ENCODE measurements around the gene RHPN2. TPM values are rescaled to one million over a fixed set of nuclear protein-coding genes. Genes with fewer than 3 reads are reported as not detected.
"Not testable (repeated sequence)": the region's sequence is repeated elsewhere in the genome, so short reads cannot be mapped to it uniquely, and the experiment has no call there.

The RHPN2 gene
- total RNA-seq, 1 donor from 2014 or later: 18.4 TPM

DNA sequence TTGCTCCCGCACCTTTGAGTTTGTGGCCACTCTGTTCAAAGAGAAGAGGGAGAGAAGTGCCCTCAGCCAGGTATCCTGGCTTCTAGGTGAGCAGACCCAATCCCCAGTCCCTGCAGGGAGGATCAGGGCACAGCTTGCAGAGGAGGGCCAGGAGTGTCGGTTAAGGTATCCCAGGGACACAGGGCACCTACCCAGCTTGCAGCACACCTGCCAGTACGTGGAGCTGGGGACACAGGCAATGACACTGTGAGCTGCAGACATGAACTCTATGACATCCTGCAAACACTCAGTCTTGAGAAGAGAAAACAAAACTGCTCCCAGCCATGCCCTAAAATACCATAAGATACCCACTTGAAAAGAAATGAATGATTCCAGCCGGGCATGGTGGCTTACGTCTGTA is 38.1 kb downstream of the RHPN2 start:
- DNase-seq (ENCODE audit: low spot score): not testable (repeated sequence)

DNA sequence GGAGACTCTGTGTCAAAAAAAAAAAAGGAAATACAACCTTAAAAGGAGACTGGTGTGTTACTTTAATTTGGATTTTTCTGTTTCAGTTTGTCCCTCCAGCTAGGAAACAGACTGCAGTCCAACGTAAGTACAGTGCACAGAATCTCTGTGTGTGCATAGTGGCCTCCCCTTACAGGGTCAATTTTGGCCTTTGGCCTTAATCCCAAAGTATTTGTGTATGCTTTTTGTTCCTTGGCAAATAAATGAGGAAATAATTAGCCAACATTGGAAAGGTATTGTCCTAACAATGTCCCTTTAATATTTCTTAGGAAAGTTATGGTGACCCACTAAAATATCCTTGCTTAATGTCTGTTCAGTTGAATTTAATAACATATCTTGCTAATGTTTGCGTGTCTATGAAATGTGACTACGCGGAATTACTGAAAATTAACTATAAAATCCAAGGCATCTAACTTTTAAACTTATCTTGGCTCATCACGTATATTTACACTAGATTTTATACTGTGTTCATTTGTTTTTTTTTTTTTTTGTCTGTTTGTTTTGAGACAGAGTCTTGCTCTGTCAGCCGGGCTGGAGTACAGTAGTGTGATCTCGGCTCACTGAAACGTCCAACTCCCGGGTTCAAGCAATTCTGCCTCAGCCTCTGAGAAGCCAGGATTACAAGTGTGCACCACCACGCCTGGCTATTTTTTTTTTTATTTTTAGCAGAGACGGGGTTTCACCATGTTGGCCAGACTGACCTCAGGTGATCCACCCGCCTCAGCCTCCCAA is 39.0 kb downstream of the RHPN2 start:
- not testable (repeated sequence) for DNase-seq (ENCODE audit: low spot score)

DNA sequence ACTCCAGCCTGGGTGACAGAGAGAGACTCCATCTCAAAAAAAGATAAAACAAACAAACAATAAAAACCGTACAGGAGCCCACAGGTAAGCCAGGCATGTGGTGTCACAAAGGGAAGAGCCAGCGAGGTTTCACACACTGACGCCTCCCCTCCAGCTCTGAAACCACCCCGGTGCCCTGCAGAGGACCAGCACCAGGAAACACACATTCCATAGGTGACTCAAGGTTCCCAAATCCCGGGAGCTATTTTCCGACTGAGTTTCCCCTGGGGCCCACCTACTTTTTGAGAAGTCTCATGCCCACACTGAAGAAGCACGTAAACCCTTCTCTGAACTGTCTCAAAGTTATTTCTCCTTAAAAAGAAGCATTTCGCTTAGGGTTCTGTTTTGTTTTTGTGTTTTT is 40.3 kb downstream of the RHPN2 start:
- DNase-seq (ENCODE audit: low spot score): no peak

DNA sequence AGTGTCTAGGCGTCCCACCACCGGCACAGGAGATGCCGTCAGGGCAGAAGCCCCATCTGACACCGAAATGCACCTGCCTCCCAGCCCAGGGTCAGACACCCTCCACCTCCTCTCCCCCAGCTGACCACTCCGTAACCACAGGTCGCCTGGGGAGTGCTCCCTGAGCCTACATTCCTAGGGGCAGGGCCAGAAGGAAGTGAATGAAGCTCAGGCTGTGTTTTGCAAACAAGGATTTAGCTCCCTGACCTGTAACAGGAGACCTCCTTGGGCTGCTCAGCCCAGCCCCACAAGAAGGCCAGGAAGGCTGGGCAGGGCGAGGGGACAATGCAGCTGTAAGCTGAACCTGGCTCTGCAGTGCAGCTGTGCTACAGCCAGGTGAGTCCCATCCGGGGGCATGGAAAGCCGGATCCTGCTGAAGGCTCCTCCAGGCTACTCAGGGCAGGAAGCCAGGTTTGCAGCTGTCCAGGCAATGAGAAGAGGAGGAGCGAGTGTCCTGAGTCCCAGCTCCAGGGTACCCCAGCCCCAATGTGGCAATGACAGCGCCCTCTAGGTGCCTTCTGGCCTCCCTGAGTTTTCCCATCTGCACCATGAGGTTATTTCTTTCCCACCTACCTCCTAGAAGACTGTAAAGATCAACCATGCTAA is 42.1 kb downstream of the RHPN2 start:
- no peak for DNase-seq (ENCODE audit: low spot score)

DNA sequence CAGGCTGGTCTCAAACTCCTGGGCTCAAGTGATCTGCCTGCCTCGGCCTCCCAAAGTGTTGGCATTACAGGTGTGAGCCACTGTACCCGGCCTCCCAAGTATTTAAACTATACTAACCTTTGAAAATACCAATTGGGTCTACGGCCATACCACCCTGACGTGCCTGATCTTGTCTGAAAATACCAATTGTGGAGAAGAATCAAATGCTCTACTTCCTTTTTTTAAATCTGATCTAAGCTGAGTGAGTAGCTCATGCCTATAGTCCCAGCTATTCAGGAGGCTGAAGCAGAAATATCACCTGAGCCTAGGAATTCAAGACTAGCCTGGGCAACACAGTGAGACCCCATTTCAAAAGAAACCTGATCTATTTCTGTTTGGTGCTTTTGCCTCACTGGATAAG is 53.8 kb downstream of the RHPN2 start:
- DNase-seq (ENCODE audit: low spot score): not testable (repeated sequence)

DNA sequence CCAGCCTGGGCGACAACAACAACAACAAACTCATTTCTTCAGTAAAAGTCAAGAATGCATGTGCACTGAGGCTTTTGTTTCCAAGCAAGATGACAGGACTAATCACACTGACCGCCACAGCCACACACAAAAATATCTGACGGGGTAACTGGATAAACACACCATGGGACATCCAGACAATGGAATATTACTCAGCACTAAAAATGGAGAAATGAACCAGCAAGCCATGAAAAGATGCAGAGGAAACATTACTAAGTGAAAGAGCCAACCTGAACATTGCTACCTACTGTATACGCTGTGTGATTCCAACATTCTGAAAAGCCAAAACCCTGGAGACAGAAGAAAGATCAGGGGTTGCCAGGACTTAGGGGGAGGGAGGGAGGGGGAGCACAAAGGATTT is 56.0 kb downstream of the RHPN2 start:
- no peak for DNase-seq (ENCODE audit: low spot score)

DNA sequence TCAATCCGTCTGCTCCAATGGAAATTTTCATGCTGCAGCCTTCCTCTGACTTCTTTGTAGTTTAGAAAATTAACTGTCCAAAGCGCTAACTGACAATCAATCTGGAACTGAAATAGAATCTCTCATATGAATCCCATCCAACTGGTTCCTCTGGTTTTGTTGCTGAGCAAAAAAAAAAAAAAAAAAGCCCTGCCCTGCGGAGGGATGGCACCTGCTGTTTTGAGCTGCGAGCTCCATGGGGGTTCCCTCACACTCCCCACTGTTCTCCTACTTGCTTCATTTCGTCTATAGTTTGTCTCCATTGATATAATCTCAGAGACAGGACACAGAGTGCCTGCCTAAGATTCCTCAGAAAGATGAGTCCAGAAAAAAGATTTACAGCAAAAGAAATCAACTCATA is 59.2 kb downstream of the RHPN2 start:
- DNase-seq (ENCODE audit: low spot score): no peak

GRCh38 chr19:33003424-33004024 is 61.2 kb downstream of the RHPN2 start:
- DNase-seq (ENCODE audit: low spot score): not testable (repeated sequence)

DNA sequence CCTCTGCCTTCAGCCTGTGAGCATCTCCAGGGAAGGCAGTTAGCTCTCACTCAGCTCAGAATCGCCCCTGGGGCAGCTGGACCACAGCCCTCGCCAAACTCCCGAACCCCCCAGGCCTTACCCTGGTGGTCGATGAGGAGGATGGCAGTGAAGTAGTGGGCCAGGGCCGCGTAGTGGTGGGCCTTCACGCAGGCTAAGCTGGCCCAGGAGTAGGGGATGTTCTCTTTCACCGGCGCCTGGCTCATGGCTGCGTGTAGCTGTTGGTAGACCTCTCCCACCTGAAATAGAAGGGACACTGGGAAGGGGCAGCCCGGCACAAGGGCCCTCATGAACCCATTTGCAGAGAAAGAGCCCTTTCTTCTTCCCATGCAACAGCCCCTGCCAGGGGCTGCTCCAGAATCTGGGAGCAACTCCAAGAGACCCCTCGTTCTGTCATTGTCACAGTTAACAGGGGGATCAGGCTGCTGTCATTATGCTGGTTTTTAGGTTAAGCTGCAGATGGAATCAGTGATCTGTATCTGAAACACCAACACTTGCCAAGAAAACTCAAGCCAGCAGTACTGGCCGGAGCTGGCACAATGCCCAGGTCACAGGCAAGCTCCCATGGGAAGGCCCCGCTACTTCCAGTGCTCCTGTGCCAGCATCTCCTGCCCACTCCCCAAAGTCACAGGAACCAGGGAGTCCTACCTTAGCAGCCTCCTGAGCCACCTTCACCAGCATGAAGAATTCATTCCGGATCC is 62.4 kb downstream of the RHPN2 start:
- DNase-seq (ENCODE audit: low spot score): not testable (repeated sequence)

- no peak for DNase-seq (ENCODE audit: low spot score)
These were observed 63.8 kb downstream of the RHPN2 start for GRCh38 chr19:33000910-33001309.

DNA sequence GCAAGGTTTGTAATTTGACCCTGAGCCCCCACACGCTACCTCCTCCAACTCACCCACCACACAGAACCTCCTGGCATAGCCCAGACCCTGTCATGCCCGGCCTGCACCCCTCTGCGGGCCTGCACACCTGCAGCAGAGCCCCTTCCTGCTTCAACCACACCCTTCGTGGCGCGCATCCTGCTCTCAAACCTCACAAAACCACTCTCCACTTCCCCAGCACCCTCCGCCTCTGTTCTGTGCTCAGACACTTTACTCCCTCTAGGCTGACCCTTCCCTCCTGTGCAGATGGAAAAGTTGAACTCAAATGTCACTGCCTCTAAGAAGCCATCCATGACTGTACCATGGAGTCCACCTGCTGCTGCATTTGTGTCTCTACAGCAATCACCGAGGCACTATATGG is 64.2 kb downstream of the RHPN2 start:
- no peak for DNase-seq (ENCODE audit: low spot score)

DNA sequence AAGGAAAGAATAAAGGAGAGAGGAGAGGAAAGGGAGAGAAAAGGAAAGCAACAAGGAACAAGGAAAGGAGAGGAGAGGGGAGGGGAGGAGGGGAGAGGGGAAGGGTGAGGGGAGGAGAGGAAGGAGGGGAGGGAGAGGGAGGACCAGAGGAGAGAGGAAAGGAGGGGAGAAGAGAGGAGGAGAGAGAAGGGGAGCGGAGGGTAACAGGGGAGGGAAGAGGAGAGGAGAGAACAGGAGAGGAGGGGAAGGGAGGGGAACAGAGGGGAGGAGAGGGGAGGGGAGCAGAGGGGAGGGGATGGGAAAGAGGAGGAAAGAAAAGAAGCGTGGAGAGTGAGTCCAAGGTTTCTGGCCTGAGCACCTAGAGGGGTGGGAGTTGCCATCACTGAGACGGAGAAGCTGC is 66.0 kb downstream of the RHPN2 start:
- no peak for DNase-seq (ENCODE audit: low spot score)

GRCh38 chr19:32997716-32998355 is 66.9 kb downstream of the RHPN2 start:
- no peak for DNase-seq (ENCODE audit: low spot score)

- DNase-seq (ENCODE audit: low spot score): not testable (repeated sequence)
These were observed 67.6 kb downstream of the RHPN2 start for GRCh38 chr19:32997061-32997464.

GRCh38 chr19:32995966-32996365 is 68.7 kb downstream of the RHPN2 start:
- DNase-seq (ENCODE audit: low spot score): not testable (repeated sequence)

GRCh38 chr19:32988724-32989123 is 76.0 kb downstream of the RHPN2 start:
- no peak for DNase-seq (ENCODE audit: low spot score)

- not testable (repeated sequence) for DNase-seq (ENCODE audit: low spot score)
These were observed 76.4 kb downstream of the RHPN2 start for GRCh38 chr19:32988254-32988653.

GRCh38 chr19:32982488-32982887 is 82.2 kb downstream of the RHPN2 start:
- not testable (repeated sequence) for DNase-seq (ENCODE audit: low spot score)

DNA sequence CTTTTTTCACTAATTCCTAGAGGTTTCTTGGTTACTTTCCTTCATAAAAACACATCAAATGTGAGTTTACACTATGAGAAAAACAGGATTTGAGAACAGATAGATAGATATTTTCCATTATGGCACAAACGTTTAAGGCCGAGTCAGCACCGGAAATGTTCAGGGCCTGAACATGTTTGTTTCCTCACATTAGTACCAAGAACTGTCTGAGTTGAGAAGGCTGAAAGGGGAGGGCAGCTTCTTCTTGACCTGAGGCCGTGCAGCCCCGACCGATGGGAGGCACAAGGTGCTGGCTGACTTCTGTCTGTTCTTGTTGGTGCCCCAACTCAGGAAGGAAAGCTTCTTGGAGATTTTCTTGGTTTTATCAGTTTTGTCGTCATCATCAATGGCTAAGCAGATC is 84.9 kb downstream of the RHPN2 start:
- not testable (repeated sequence) for DNase-seq (ENCODE audit: low spot score)

GRCh38 chr19:32977813-32978212 is 86.9 kb downstream of the RHPN2 start:
- DNase-seq (ENCODE audit: low spot score): not testable (repeated sequence)

DNA sequence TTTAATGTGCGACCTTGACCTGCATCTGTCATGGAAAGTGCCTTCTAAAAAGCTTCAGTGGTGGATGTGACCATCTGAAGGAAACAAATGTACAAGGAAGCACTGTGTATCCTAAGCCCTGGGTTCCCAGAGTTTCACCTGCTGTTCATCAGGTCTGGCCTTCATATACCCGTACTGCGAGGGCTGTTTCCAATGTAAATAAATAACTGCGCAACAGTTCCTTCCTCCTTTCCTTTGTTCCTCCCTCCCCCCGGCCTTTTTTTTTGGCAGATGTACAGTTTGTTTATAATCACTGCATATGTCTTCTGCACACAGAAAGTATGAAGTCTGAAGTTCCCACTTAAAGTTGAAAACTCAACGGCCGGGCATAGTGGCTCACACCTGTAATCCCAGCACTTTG is 87.4 kb downstream of the RHPN2 start:
- no peak for DNase-seq (ENCODE audit: low spot score)

All from ureter (tissue), 1 donor.